Glomerular visceral epithelial cell (primary cell): ENCODE results near the gene KIFC3.
"Not testable (repeated sequence)": the region's sequence is repeated elsewhere in the genome, so short reads cannot be mapped to it uniquely, and the experiment has no call there.

Experiments used
- DNase-seq: peaks from one replicate; pipeline ENCODE4 v3.0.0-alpha.2; 2016; ENCODE audit errors: extremely low spot score

KIFC3 gene

GRCh38 chr16:57722651-57723050 lies 79.6 kb downstream of the KIFC3 start:
- no peak for DNase-seq

GRCh38 chr16:57722210-57722499 lies 80.1 kb downstream of the KIFC3 start:
- DNase-seq, result no peak

GRCh38 chr16:57721356-57722209 lies 80.7 kb downstream of the KIFC3 start:
- DNase-seq, result no peak

- peak; percentile 59 for DNase-seq
Observed at GRCh38 chr16:57720142-57720575, 82.1 kb downstream of the KIFC3 start.

- DNase-seq, result no peak
Observed at GRCh38 chr16:57714047-57714446, 88.2 kb downstream of the KIFC3 start.

- DNase-seq, result no peak
Observed at GRCh38 chr16:57713596-57713995, 88.7 kb downstream of the KIFC3 start.

- DNase-seq, result not testable (repeated sequence)
Observed at GRCh38 chr16:57712569-57712968, 89.7 kb downstream of the KIFC3 start.

- DNase-seq, result no peak
Observed at GRCh38 chr16:57711993-57712392, 90.3 kb downstream of the KIFC3 start.

GRCh38 chr16:57711346-57711745 lies 90.9 kb downstream of the KIFC3 start:
- no peak for DNase-seq

GRCh38 chr16:57709663-57710062 lies 92.6 kb downstream of the KIFC3 start:
- no peak for DNase-seq
